Esophagus mucosa (tissue), 1 donor: ENCODE results near the gene DIRAS3. TPM values are rescaled to one million over a fixed set of nuclear protein-coding genes. Genes with fewer than 3 reads are reported as not detected.
"Not testable (repeated sequence)": the region's sequence is repeated elsewhere in the genome, so short reads cannot be mapped to it uniquely, and the experiment has no call there.

Source experiments
- ATAC-seq: fragments of 200-7000 bp; cut with Tn5 transposase; one replicate; pipeline ENCODE4 v1.9.1; 2020
- total RNA-seq: library from RNA; stranded (reverse); gene quantifications from one replicate; pipeline ENCODE4 v1.2.4, GENCODE V29; 2023
- donor health status: DM: yes; HTN: yes; CAD: no.

Gene DIRAS3
- total RNA-seq, 1 donor from 2014 or later: 2.2 TPM

GRCh38 chr1:68024635-68025338 lies 25.6 kb downstream of the DIRAS3 start:
- no peak for ATAC-seq

GRCh38 chr1:68016381-68016780 lies 34.0 kb downstream of the DIRAS3 start:
- ATAC-seq: no peak

DNA sequence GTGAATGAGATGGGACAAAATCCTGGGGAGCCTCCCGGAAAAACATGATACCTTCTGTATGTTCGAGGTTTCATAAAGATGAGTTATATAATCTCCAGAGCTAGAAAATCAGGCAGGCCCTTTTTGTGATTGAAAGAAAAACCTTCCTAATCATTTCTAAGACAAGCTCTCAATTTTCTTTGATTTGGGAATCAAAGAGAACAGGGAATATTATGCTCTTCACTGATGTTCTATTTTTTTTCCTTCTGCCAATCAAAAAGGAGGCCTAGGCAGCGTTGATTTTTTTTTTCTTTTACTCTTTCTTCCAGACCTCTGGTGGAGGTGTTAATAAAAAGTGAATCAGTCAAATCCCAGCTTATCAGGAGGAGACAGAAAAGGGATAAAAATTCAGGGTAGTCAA lies 34.5 kb downstream of the DIRAS3 start:
- ATAC-seq: no peak

- ATAC-seq: peak; percentile 32
Observed at GRCh38 chr1:68015369-68015768, 35.1 kb downstream of the DIRAS3 start.

GRCh38 chr1:68013351-68013750 lies 37.1 kb downstream of the DIRAS3 start:
- ATAC-seq: no peak

DNA sequence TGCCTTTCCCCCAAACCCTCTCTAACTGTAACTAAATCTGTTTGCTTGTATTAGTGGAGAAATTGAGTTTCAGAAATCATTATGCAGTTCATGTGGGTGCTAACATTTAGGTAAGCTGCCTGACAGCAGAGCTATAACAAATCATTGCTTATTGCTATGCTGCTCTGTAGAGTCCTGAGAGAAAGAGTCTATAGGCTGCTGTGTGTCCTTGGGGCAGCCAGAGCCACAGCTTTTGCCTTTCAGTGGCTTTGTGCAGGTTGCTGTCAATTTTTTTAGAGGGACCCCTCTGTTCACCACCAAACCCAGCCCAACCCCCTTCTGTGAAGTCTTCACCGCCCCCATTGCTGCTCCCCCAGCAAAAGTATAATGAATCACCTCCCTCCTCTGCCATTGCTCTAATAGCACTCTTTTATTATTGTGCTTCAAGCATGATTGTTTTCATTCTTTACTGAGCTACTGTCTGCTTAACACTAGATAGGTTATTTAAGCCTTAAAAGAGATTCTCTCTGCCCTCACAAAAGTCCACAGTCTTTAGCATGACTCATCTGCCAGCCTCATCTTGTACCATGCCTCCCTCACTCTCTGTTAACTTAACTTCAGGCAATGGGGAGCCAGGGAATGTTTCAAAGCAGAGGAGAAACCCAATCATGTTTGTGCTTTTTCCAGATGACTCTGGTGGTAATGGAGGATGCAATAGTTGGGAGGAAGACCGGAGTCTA lies 38.6 kb downstream of the DIRAS3 start:
- no peak for ATAC-seq

DNA sequence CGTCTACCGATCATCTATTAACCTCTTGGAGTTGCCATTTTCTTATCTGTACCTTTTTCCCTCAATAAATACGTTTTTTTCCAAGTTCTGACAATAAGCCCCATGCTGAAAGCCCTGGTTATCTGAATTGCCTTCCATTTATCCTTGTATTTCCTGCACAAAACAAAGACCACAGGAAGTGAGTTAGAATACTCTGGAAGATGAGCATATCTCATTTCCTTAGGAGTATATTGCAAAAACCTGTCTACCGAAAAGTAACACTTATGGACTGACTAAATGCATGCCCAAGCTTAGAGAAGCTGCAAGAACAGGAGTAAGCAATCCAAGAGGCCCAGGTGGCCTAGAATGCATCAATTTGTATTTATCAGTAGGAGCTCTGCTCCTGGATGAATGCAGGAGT lies 39.9 kb downstream of the DIRAS3 start:
- no peak for ATAC-seq

- ATAC-seq: peak; percentile 46
Observed at GRCh38 chr1:68010090-68010489, 40.3 kb downstream of the DIRAS3 start.

- not testable (repeated sequence) for ATAC-seq
Observed at GRCh38 chr1:68003626-68004025, 46.8 kb downstream of the DIRAS3 start.

GRCh38 chr1:68000191-68000590 lies 50.2 kb downstream of the DIRAS3 start:
- no peak for ATAC-seq

DNA sequence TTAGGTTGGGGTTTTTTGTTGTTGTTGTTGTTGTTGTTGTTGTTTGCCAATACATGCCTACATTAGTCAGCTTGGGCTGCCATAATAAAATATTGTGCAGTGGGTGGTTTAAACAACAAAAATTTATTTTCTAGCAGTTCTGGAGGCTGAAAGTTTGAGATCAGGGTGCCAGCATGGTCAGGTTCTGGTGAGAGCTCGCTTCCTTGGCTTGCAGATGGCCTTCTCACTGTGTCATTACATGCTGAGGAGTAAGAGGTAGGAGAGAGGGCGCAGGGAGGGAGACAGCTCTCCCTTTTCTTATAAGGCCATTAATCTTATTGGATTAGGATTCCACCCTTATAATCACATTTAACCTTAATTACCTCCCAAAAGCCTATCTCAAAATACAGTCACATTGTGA lies 52.7 kb downstream of the DIRAS3 start:
- no peak for ATAC-seq

Other genes starting within 250 kb of the DIRAS3 start
- gene GNG12, start 217.2 kb downstream of the DIRAS3 start, total RNA-seq: 73.2 TPM
- gene WLS, start 181.9 kb upstream of the DIRAS3 start, total RNA-seq: 70.8 TPM